HG03469 (cell line): ENCODE results near the gene CCL22.
"Not testable (repeated sequence)": the region's sequence is repeated elsewhere in the genome, so short reads cannot be mapped to it uniquely, and the experiment has no call there.

Experiments used
- ATAC-seq: cut with Tn5 transposase; IDR thresholded peaks from one replicate; pipeline ENCODE4 v1.9.1; 2021; ENCODE audit warnings: mild to moderate bottlenecking, moderate library complexity, moderate number of reproducible peaks; ENCODE audit not compliant: unreplicated experiment

Gene CCL22

DNA sequence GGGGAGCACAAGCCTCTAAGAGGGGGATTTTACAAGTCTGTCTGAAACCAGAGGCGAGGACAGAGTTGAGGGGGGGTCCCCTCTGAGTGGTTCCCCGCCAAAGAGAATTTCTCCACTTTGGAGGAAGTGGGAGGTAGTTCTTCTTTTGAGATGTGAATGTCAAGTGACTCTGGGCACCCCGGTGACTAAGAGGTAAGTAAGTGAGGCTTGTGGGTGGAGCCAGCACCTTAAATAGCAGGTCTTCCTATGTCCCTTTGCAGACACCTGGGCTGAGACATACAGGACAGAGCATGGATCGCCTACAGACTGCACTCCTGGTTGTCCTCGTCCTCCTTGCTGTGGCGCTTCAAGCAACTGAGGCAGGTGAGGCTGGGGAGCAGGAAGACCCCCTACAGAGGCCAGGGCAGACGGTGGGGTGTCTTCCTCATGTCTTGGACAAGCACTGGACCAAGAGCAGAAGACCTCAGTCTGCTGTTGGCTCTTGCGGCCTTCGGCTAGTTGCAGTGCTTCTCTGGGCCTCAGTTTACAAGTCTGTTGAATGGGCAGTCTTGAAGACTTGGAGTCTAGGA is at the start of gene CCL22:
CCL22 (plus strand) TSS at position 257 of the 569 bp plus-strand sequence; CDS start at position 291, 34 bp downstream.
- ATAC-seq, result no peak

DNA sequence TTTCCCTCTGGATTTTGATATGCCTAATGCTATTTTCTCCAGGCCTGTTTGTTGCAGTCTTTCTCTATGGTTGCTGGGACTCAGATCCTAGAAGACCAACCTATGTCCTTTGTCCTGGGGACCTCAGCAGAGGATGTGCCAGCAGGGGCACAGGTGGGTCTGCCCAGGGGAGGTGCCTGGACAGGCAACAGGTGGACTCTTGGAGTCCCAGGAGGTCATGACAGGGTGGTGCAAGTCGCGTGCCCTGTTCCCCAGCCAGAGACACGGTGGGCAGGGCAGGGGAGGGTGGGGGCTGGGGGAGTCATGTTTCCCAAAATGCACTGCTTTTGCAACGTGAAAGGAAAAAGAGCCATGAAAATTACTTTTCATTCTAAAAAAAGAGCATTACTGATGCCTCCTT is 47.8 kb upstream of the CCL22 start:
- ATAC-seq, result no peak

- ATAC-seq, result no peak
Observed at GRCh38 chr16:57313509-57313908, 45.1 kb upstream of the CCL22 start.

GRCh38 chr16:57314161-57314785 is 44.3 kb upstream of the CCL22 start:
- ATAC-seq, result no peak

- ATAC-seq, result no peak
Observed at GRCh38 chr16:57315416-57315815, 43.2 kb upstream of the CCL22 start.

GRCh38 chr16:57316390-57317017 is 42.1 kb upstream of the CCL22 start:
- ATAC-seq, result no peak

DNA sequence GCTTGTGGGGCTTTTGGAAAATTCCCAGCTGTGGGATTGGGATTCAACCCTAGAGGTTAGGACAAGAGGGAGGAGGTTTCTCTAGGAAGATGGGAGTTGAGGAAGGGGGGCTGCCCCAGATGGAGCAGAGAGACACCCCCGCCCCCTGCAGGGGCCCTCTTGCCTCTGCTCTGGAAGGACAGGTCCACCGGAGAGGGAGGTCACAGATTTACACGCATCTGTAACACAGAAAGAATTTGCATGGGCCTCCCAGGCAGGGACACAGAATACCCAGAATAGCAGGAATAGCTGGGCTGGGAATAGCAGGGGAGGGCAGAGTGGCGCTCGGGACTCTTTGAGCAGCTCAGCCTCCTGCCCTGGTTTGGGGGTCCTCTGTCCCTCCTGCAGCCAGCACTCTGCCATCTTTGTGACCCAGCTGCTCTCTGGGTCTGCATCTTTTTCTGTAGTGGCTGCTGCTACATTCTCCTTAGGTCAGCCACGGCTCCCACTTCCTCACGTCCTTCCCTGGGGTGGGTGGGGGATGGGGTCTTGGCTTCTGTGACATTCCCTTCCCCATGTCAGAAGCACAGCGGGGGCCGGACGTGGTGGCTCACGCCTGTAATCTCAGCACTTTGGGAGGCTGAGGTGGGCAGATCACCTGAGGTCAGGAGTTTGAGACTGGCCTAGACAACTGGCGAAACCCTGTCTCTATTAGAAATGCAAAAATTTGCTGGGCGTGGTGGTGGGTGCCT is 40.2 kb upstream of the CCL22 start:
- no peak for ATAC-seq

- ATAC-seq, result no peak
Observed at GRCh38 chr16:57319646-57320045, 38.9 kb upstream of the CCL22 start.

DNA sequence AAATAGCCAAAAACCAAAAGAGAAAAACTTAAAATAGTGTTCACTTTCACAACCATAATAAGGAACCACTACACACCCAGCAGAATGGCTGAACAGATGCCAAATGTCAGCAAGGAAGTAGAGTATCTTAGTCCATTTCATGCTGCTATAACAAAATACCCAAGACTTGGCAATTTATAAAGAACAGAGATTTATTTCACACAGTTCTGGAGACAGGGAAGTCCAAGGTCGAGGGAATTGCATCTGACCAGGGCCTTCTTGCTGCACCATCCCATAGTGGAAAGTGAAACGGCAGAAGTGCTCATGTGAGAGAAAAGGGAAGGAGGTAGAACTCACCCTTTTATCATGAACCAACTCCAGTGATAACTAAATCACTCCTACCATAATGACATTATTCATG is 33.8 kb upstream of the CCL22 start:
- ATAC-seq, result no peak

- no peak for ATAC-seq
Observed at GRCh38 chr16:57325458-57325857, 33.1 kb upstream of the CCL22 start.

DNA sequence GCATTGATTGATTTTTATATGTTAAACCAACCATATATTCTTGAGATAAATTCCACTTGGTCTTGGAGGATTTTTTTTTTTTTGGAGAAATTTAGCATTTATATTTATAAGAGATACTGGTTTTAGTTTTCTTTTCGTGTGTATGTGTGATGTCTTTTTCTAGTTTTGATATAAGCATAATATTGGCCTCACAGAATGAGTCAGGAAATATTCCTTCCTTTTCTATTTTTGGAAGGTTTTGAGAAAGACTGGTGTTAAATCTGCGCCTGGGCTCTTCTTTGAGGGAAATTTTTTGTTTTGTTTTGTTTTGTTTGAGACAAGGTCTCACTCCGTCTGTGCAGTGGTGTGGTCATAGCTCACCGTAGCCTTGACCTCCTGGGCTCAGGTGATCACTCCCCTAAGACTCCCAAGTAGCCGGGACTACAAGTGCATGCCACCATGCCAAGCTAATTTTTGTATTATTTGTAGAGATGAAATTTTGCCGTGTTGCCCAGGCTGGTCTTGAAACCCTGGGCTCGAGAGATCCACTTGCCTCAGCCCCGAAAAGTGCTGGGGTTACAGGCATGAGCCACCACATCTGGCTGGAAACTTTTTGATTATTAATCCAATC is 28.8 kb upstream of the CCL22 start:
- no peak for ATAC-seq

DNA sequence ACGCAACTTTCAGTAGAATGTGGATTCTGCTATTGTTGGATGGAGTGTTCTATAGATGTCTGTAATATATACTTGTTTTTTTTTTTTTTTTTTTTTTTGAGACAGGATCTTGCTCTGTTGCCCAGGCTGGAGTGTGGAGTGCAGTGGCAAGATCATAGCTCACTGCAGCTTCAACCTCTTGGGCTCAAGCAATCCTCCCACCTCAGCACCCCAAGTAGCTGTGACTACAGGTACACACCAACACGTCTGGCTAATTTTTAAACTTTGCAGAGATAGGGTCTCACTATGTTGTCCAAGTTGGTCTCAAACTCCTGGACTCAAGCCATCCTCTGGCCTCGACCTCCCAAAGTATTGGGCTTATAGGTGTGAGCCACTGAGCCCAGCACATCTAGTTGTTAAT is 27.2 kb upstream of the CCL22 start:
- no peak for ATAC-seq

DNA sequence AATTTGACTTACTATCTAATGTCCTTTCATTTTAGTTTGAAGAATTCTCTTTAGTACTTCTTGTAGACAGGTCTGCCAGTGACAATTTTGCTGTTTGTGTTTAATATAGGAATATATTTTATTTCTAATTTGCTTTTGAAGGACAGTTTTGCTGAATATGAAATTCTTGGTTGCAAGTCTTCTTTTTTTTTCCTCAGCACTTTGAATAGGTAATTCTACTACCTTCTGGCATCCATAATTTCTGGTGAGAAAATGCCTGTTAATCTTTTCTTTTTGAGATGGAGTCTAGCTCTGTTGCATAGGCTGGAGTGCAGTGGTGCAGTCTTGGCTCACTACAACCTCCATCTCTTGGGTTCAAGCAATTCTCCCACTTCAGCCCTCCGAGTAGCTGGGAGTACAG is 25.2 kb upstream of the CCL22 start:
- no peak for ATAC-seq

DNA sequence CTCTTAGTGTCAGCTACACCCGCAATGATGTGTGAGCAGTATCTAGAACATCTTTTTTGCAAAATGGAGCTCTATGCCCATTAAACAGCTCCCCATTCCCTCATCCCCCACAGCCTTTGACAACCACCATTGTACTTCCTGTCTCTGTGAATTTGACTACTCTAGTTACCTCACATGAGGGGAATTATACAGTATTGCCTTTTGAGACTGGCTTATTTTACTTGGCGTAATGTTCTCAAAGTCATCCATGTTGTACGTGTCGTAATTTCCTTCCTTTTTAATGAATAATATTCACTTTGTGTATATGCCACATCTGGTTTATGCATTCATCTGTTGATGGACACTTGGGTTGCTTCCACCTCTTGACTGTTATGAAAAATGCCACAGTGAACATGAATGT is 23.2 kb upstream of the CCL22 start:
- no peak for ATAC-seq

DNA sequence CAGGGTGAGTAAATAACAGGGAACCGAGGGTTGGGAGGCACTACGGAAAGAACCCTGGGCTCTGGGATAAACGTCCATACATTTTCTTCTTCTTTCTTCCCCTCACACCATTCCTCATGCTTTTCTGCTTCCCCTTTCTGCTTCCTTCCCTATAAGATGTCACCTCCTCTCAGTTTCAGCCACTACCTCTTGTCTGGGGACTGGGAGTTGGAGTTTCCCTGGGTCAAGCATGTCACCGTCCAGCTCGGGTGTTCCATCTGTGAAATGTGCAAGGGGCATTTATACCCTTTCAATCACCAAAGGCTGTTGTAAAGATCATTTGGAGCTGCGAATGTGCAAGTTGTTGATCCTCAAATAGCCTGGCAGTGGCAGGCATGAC is 17.5 kb upstream of the CCL22 start:
- ATAC-seq, result no peak

GRCh38 chr16:57341441-57342303 is 16.9 kb upstream of the CCL22 start:
- no peak for ATAC-seq

DNA sequence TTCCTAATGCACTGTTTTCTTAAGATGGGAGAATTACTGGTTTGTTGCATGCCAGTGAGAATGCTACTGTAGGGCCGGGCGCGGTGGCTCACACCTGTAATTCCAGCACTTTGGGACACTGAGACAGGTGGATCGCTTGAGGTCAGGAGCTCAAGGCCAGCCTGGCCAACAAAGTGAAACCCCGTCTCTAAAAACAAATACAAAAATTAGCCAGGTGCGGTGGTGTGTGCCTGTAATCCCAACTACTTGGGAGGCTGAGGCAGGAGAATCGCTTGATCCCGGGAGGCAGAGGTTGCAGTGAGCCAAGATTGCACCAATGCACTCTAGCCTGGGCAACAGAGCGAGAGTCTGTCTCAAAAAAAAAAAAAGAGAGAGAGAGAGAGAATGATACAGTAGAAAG is 16.0 kb upstream of the CCL22 start:
- ATAC-seq, result not testable (repeated sequence)

DNA sequence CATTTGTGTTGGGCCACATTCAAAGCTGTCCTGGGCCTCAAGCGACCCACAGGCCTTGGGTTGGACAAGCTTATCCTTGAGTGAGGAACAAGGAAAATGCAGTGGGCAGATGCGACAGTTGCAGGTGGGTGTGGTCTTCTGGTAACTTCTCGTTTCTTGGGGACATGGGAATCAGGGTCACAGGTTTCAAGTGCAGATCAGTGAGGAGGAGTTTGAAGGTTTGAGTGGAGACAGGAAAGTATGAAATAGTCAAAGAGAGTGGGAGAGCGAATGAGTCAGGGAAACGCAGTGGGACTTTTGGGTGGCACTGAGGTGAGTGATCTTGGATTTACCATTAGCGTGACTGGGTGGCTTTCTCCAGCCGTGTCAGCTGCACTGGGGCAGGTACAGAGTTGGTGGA is 15.4 kb upstream of the CCL22 start:
- ATAC-seq, result no peak

- ATAC-seq, result not testable (repeated sequence)
Observed at GRCh38 chr16:57344094-57344493, 14.5 kb upstream of the CCL22 start.

- ATAC-seq, result no peak
Observed at GRCh38 chr16:57345021-57345420, 13.6 kb upstream of the CCL22 start.
